NCI-H2171 treated with DMSO at 0.1 percent for 48 hours (cell line): Measurements from ENCODE around the gene ZNF43.
"Not testable (repeated sequence)": the region's sequence is repeated elsewhere in the genome, so short reads cannot be mapped to it uniquely, and the experiment has no call there.

Experiments used
- DNase-seq: peaks from one replicate; lab custom pipeline; 2025; lab: John Stamatoyannopoulos, UW

Gene ZNF43

GRCh38 chr19:21808400-21809000, 27.5 kb downstream of the ZNF43 start:
- DNase-seq, result not testable (repeated sequence)

- no peak for DNase-seq
These were observed 46.4 kb downstream of the ZNF43 start for GRCh38 chr19:21789466-21790085.

GRCh38 chr19:21786936-21787335, 49.0 kb downstream of the ZNF43 start:
- DNase-seq, result no peak

GRCh38 chr19:21775792-21776191, 60.2 kb downstream of the ZNF43 start:
- not testable (repeated sequence) for DNase-seq

- peak; percentile 90 for DNase-seq
These were observed 68.7 kb downstream of the ZNF43 start, which contains the start of gene ZNF100 for GRCh38 chr19:21767065-21767800. ZNF100 (minus strand) TSS chr19:21767579; CDS start chr19:21767429, 150 bp downstream.

- not testable (repeated sequence) for DNase-seq
These were observed 69.3 kb downstream of the ZNF43 start for GRCh38 chr19:21766705-21767064.

GRCh38 chr19:21765151-21765550, 70.8 kb downstream of the ZNF43 start:
- DNase-seq, result peak; percentile 13

- DNase-seq, result not testable (repeated sequence)
These were observed 74.4 kb downstream of the ZNF43 start for GRCh38 chr19:21761547-21761946.

GRCh38 chr19:21758296-21758695, 77.7 kb downstream of the ZNF43 start:
- DNase-seq, result no peak

- not testable (repeated sequence) for DNase-seq
These were observed 80.4 kb downstream of the ZNF43 start for GRCh38 chr19:21755555-21755954.
